ENCODE results near the gene TEX29. TPM values are rescaled to one million over a fixed set of nuclear protein-coding genes. Genes with fewer than 3 reads are reported as not detected.

The TEX29 gene
- total RNA-seq, 3 donors from 2014 or later (not counting 1 experiment from before 2014, with no cell fraction given): not detected

GRCh38 chr13:111347438-111347837 lies 27.0 kb downstream of the TEX29 start:
- ATAC-seq: no peak
- Histone ChIP-seq H3K9me3 (ENCODE audit: control insufficient read depth, insufficient read depth, low read length) (no peaks in the 10 kb centered on the region), H3K27ac (ENCODE audit: low read length) (no peak overlapping the region), H3K36me3 (ENCODE audit: control insufficient read depth, insufficient read depth, low read length) (no peaks in the 10 kb centered on the region), H3K4me3 (ENCODE audit: low read length) (no peak overlapping the region), H3K4me1 (ENCODE audit: control insufficient read depth, insufficient read depth, low read length) (no peaks in the 10 kb centered on the region), H3K27me3 (ENCODE audit: control insufficient read depth, insufficient read depth, low read length) (no peaks in the 10 kb centered on the region)
- H3K4me3 Mint-ChIP-seq: no peak overlapping the region
- peaks cover 12 to 13% of the 10 kb centered on the region in 2 donors for H3K27me3 Mint-ChIP-seq (ENCODE audit: low read depth in 2 of 2)
- TF ChIP-seq CTCF (IDR thresholded peaks at IDR 0.05): no peak
- intact Hi-C loops (cut with micrococcal nuclease): no loop called here
- H3K4me1 Mint-ChIP-seq: peaks cover 4 to 6% of the 10 kb centered on the region in 2 donors
- no peak overlapping the region for H3K27ac Mint-ChIP-seq
- WGBS (ENCODE audit: insufficient coverage): 86% methylated on average over 6 of the region's 6 CpGs
- DNase-seq: no peak
- H3K36me3 Mint-ChIP-seq: peaks cover 13% of the 10 kb centered on the region
- peaks cover 0 to 6% of the 10 kb centered on the region in 2 donors for H3K9me3 Mint-ChIP-seq

- WGBS (ENCODE audit: insufficient coverage): 84% methylated on average over 2 of the region's 2 CpGs
- H3K9me3 ChIP-seq (ENCODE audit: control insufficient read depth, insufficient read depth, low read length): no peaks in the 10 kb centered on the region
- no peak for ATAC-seq
- H3K4me1 ChIP-seq (ENCODE audit: control insufficient read depth, insufficient read depth, low read length): no peaks in the 10 kb centered on the region
- TF ChIP-seq CTCF (IDR thresholded peaks at IDR 0.05): no peak
- no peak overlapping the region for H3K27ac ChIP-seq (ENCODE audit: low read length)
- no peak overlapping the region for H3K4me3 Mint-ChIP-seq
- H3K36me3 Mint-ChIP-seq: peaks cover 17% of the 10 kb centered on the region
- H3K4me1 Mint-ChIP-seq: peaks cover 4 to 19% of the 10 kb centered on the region in 2 donors
- H3K27me3 ChIP-seq (ENCODE audit: control insufficient read depth, insufficient read depth, low read length): no peaks in the 10 kb centered on the region
- no peaks in the 10 kb centered on the region for H3K36me3 ChIP-seq (ENCODE audit: control insufficient read depth, insufficient read depth, low read length)
- H3K9me3 Mint-ChIP-seq: peaks cover 0 to 7% of the 10 kb centered on the region in 2 donors
- peaks cover 24 to 26% of the 10 kb centered on the region in 2 donors for H3K27me3 Mint-ChIP-seq (ENCODE audit: low read depth in 2 of 2)
- no peak for DNase-seq
- H3K4me3 ChIP-seq (ENCODE audit: low read length): no peak overlapping the region
- no peak overlapping the region for H3K27ac Mint-ChIP-seq
- intact Hi-C loops (cut with micrococcal nuclease): no loop called here
Measured at GRCh38 chr13:111353508-111353907, 33.1 kb downstream of the TEX29 start.

- H3K9me3 Mint-ChIP-seq: peaks cover 0 to 7% of the 10 kb centered on the region in 2 donors
- TF ChIP-seq CTCF (IDR thresholded peaks at IDR 0.05): no peak
- H3K27me3 Mint-ChIP-seq (ENCODE audit: low read depth in 2 of 2): peaks cover 24 to 26% of the 10 kb centered on the region in 2 donors
- H3K27ac ChIP-seq (ENCODE audit: low read length): no peak overlapping the region
- peak in 1 of 2 donors; percentile 15 for DNase-seq
- intact Hi-C loops (cut with micrococcal nuclease): no loop called here
- no peaks in the 10 kb centered on the region for H3K36me3 ChIP-seq (ENCODE audit: control insufficient read depth, insufficient read depth, low read length)
- WGBS (ENCODE audit: insufficient coverage): 48% methylated on average over 6 of the region's 7 CpGs
- H3K27me3 ChIP-seq (ENCODE audit: control insufficient read depth, insufficient read depth, low read length): no peaks in the 10 kb centered on the region
- peaks cover 17% of the 10 kb centered on the region for H3K36me3 Mint-ChIP-seq
- H3K4me3 ChIP-seq (ENCODE audit: low read length): no peak overlapping the region
- no peak overlapping the region for H3K27ac Mint-ChIP-seq
- peaks cover 4 to 19% of the 10 kb centered on the region in 2 donors for H3K4me1 Mint-ChIP-seq
- H3K9me3 ChIP-seq (ENCODE audit: control insufficient read depth, insufficient read depth, low read length): no peaks in the 10 kb centered on the region
- peak in 2 of 3 donors; percentile 75 to 81 for ATAC-seq
- no peaks in the 10 kb centered on the region for H3K4me1 ChIP-seq (ENCODE audit: control insufficient read depth, insufficient read depth, low read length)
- H3K4me3 Mint-ChIP-seq: no peak overlapping the region
Measured at GRCh38 chr13:111354789-111355188, 34.3 kb downstream of the TEX29 start.

GRCh38 chr13:111356795-111357194 lies 36.4 kb downstream of the TEX29 start:
- H3K36me3 Mint-ChIP-seq: peaks cover 11% of the 10 kb centered on the region
- Histone ChIP-seq H3K27me3 (ENCODE audit: control insufficient read depth, insufficient read depth, low read length) (no peaks in the 10 kb centered on the region), H3K4me3 (ENCODE audit: low read length) (no peak overlapping the region), H3K27ac (ENCODE audit: low read length) (no peak overlapping the region), H3K9me3 (ENCODE audit: control insufficient read depth, insufficient read depth, low read length) (no peaks in the 10 kb centered on the region), H3K36me3 (ENCODE audit: control insufficient read depth, insufficient read depth, low read length) (no peaks in the 10 kb centered on the region), H3K4me1 (ENCODE audit: control insufficient read depth, insufficient read depth, low read length) (no peaks in the 10 kb centered on the region)
- DNase-seq (no peak), ATAC-seq (no peak)
- H3K4me1 Mint-ChIP-seq: peaks cover 2 to 19% of the 10 kb centered on the region in 2 donors
- 98% methylated on average over 4 of the region's 4 CpGs for WGBS (ENCODE audit: insufficient coverage)
- peaks cover 19 to 20% of the 10 kb centered on the region in 2 donors for H3K27me3 Mint-ChIP-seq (ENCODE audit: low read depth in 2 of 2)
- no peak overlapping the region for H3K4me3 Mint-ChIP-seq
- H3K9me3 Mint-ChIP-seq: peaks cover 0 to 6% of the 10 kb centered on the region in 2 donors
- no peak overlapping the region for H3K27ac Mint-ChIP-seq
- TF ChIP-seq CTCF (IDR thresholded peaks at IDR 0.05): no peak
- intact Hi-C loops (cut with micrococcal nuclease): no loop called here
